Renal pelvis (tissue), 12 donors: ENCODE results near the gene FAM237A. TPM values are rescaled to one million over a fixed set of nuclear protein-coding genes. Genes with fewer than 3 reads are reported as not detected.
A peak's percentile ranks its signal among the peaks of the same experiment; 100 is the strongest.

ENCODE experiments used
- DNase-seq: peaks from one replicate; pipeline ENCODE4 v3.0.0-alpha.2; 2013
- long read RNA-seq, 16 experiments: transcript quantifications; one replicate each; lab custom pipeline, GENCODE V29; 2026
- polyA plus RNA-seq, 3 donors: library from polyadenylated mRNA; unstranded; fragments of 120-200 nt; gene quantifications; one replicate each; pipeline ENCODE4 v1.2.1, GENCODE V29; 2013; ENCODE audit not compliant: insufficient read length in 3 of 3

Gene FAM237A
- not detected for polyA plus RNA-seq
- long read RNA-seq, donor 1 = 0 reads
- long read RNA-seq, donor 2 = 0 reads
- long read RNA-seq, donor 3 = 0 reads
- long read RNA-seq, donor 4 = 0 reads
- long read RNA-seq, donor 5 = 0 reads
- long read RNA-seq, donor 6 = 0 reads
- long read RNA-seq, donor 7 = 0 reads
- long read RNA-seq, donor 8 = 0 reads
- long read RNA-seq, donor 9 = 0 reads
- long read RNA-seq, donor 10 = 0 reads
- long read RNA-seq, donor 11 = 0 reads
- long read RNA-seq, donor 12 = 0 reads
- long read RNA-seq, donor 13 = 0 reads
- long read RNA-seq, donor 14 = 0 reads
- long read RNA-seq, donor 15 = 0 reads
- long read RNA-seq, donor 16 = 0 reads

DNA sequence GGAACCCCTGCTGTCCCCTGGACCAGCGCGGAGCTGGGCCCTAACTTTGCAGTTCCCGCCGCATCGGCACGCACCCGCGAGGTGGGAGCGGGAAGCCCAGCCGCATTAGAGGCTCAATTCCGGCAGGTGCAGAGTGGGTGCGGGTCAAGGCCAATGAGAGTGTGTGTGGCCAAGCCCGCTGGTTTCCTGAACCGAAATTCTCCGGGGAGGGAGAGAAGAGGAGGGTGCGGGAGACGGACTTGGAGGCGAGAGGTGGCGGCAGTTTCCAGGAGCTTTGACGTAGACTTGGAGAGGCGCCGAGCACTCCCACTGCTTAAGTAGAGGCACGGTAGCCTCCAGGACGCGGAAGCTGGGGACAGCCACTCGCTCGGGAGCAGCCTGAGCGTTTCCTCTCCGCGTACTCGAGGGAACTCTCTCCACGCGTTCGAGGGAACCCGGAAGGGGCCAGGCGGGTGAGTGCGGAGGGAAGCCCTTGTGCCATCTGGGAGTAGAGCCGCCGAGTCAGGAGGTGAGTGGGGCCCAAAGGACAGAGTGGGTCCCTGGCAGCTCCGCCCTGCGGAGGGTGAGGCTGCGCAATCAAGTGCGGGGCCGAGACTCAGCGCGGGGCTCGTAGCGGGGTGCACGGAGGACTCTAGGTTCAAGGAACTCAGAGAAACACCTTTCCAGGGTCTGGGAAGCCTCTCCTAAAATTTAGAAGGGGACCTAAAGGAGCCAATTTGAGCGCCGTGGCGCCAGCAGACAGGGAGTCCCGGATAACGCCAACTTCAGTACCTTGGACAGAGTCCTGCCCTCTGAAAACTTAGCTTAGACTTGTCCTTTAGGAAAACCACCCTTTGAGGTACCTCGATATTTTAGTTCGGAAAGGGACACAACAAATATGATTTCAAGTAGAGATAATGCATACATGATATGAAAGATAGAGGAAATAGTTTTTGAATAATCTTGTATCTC, at the start of gene FAM237A:
Gene FAM237A, plus strand, starts transcription at position 413 of the 951 bp plus-strand sequence. CDS start 1,750 bp downstream, outside the sequence.
- DNase-seq = peak; percentile 76

DNA sequence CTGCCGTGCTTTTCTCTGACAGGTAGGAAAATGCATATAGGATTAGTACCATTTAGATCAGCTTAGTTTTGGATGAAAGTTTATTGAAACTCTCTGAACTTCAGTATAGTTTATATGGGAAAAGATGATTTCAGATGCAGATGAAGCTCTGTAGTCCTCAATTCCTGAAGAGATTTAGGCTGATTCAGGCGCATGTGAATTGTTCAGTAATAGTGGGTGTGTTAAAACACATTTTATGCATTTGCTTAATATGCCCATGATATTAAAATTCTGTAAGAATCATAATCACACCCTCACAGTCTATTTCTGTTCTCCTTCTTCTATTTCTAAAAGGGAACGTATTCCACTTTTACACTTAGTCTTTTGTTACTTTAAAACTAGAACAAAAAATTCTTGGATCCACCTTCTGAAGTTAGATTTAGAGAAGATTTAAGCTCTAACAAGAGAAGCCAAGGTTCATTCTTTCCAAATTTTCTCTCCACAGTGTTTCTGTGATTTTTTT, 44.5 kb upstream of the FAM237A start:
- no peak for DNase-seq

DNA sequence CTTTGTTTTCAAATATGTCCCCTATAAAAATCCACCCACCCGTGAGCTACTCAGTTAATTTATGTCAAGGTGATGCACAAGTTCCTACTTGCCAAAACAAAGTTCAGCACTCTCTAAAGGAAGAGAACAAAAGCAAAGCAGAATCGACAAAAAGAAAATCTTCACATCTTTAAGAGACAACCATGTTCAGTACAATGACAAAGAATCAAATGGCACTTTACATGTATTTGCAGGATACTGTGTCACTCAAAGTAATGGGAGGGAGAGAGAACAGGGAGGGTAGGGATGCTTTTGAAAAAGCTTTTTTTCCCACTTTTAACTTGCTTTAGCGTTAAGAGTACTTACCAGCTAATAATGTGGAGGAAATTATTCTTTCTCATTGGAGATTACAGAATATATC, 39.0 kb upstream of the FAM237A start:
- no peak for DNase-seq

DNA sequence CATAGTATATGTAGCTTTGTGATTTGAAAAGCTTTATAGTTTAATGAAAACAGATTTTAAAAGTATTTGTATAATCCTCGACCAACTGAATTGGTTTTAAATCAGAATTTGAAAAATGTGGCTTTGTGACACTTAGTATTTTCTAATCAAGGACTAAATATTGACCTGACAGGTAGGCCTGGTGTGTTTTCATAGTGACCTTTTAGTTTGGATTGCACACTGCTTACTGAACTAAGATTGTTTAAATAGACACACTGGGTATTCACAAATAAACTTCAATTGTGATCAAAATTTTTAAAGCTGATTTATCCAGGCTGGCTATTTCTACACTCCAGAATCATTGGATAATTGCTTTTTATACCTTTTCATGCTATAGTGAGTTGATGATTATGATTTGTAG, 31.8 kb upstream of the FAM237A start:
- DNase-seq = no peak

DNA sequence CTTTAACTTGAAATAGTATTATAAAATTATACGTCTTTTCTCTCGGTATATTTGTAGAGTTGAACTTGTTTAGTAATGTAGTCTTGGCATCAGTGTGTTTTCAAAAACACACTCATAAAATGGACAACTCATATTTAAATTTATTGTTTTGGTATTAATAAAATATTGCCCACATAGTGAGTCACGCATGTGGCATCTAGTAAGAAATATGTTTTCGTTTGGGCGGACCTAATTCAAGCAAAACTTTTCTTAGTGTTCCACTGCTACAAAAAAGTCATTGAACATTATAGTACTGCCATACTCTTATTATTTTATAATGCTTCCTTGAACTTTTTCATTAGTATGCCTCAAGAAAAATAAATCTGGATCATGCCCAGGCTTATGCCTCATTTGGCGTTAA, 31.1 kb upstream of the FAM237A start:
- no peak for DNase-seq

DNA sequence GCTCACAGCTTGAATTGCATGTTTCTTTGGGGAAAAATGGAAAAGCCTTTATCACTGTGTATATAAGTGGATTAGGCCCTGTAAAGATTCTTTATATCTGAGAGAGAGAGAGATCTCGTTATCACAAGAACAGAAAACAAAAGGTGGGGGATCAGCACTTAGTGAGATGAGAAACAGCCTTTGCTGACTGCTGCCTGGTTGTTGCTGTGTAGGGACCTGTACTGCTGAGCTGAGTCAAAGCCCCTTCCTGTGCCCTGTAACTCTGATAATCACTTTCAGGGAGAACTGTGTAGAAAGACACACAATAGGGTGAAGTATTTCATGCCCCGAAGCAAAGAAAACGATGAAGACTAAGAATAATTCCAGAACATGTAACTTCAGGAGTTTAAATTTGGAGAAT, 30.6 kb upstream of the FAM237A start:
- DNase-seq = no peak

DNA sequence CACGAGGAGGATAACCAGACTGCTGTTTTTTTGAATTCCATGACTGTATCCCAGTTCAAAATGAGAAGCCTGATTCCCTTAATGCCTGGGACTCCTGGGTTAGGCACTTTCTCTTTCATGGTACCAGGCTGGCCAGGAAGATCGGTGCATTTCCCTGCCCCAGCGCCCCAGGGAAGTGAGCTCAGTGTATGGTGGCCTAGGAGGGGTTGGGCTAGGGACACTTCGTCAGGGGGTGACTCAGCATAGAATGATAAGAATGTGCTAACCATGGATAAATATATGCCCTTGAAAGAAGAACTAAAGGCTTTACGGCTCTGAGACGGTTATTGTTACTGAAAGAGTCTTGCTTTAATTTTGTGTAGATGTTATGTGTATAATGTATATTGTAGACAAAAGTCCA, 27.5 kb upstream of the FAM237A start:
- no peak for DNase-seq

DNA sequence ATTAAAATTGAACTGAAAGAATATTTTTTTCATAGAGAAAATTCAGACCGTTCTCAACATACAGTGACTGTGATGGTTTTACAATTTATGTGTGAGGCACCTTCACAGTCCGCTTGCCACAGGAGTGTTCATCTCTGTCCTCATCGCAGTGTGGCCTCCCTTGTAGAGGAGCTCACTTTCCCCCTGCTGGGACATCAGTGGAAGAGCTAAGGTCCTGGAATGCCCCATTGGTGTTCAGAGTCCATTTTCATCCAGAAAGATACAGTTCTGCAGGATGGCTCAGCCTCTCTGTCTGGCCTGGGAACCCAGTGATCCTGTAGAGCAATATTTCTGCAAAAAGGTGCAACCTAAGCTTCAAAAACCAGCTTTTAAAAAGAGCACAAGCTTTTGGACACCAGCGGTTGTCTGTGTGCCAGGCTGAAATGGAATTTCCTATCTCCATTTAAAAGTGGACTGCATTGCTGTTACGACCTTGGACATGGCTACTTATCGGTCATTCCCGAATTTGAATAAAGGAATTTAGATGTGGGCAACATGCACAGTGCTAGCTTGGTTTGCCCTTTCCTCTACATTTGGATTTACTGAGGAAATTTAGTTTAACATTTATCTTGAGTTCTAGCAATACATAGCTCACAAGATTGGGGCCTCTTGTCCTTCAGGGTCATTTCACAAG, 26.7 kb upstream of the FAM237A start:
- DNase-seq = no peak

DNA sequence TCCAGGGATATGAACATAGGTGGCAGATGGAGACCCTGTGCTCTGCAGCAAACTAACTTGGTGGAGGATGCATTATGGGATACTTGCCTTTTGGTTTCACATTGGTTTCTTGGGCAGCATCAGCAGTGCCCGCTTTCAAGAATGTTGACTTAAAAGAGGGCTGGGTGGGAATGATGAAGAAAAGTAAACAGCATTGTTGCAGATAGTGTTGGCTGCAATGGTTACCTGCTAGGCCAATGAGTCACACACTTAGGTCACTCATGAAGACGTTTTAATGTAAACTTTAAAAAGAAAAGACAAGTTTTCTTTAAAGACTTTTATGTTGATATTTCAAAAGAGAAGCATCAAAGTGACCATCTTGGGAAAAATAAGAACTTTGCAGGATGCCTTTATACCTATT, 26.1 kb upstream of the FAM237A start:
- no peak for DNase-seq

DNA sequence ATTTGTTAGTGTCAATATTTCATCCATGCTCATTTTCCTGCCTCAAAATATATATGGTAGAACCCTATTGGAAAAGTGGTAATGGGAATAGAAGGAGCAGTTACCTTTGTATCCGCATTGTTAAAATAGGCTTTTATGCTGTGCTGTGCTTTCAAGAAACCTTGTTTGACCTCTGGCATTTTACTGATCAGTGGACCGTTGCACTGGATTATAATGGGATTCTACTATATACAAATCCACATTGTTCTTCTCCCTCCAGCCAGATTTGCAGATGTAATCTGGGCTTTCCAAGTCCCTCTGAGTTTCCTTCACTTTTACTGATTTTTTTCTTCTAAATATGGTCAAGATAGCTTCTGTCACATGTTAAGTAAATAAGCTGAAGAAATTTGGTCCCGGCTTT, 23.3 kb upstream of the FAM237A start:
- DNase-seq = no peak

DNA sequence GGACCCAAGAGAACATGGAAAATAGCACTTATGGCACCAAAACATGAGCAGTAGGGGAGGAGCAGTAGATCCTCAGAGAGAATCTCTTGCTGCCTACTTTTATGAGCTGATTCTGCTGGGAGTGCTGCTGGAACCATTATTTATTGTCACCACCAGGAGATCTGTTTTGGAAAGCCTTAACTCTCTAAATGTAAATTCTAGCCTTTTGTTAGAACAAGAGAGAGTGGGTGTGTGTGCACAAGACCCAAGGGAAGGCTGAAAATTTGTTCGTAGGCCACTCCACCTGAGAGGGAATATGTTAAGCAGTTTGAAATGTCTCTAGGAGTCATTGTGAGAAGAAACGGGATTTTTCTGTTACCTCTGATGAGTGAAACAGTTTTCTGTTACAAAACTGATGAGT, 16.2 kb upstream of the FAM237A start:
- no peak for DNase-seq

DNA sequence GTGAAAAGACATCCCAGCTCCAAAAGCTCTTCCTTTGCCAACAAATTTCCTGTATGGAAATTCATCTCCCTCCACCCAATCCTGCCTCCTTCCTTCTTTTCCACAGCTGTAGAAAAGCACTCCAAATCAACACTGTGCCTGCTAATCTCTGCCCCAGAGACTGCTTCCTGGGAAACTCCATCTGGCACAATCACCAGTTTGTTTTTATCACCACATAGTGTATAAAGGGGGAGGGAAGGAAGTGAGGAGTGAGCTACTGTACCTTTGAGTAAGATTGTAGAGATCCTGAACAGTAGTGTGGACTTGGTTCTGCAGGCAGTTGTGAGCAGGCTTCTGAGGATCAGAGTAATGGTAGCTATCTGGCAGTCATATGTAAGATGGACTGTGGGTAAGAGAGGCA, 14.7 kb upstream of the FAM237A start:
- no peak for DNase-seq

DNA sequence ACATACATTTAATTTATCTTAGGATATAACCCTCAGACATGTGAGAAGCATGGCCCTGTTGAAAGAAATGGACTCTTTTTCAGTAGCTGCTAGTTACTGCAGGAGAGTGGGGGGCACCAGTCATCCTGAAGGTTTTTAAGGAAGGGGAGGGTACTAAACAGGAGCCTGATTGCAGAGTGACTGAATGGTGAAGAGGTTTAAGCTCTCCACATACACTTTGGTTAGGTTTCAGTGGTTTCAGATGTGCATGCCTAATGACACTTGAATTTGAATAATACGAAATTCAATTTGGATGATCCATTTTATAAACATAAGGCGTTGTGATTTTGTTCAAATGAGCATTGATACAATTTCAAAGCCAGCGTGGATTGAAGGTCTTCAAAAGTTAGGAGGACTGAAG, 10.9 kb upstream of the FAM237A start:
- DNase-seq = no peak

DNA sequence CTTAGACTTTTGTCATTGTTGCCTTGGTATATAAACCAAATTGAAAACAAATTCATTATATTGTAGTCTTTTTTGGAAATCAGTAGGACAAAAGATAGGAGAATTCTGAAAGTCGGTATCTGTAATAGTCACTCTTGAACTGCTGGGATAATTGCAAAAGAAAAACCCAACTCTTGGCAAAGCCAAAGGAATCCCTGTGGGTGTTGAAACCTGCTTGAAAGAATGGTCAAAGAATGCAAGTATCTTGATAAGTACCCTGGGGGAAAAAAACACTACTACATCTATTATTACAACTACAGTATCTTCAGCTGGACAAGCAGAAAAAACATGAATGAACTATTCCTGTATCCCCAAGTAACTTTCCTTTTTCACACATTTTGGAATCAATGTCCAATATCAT, 7.3 kb upstream of the FAM237A start:
- no peak for DNase-seq

DNA sequence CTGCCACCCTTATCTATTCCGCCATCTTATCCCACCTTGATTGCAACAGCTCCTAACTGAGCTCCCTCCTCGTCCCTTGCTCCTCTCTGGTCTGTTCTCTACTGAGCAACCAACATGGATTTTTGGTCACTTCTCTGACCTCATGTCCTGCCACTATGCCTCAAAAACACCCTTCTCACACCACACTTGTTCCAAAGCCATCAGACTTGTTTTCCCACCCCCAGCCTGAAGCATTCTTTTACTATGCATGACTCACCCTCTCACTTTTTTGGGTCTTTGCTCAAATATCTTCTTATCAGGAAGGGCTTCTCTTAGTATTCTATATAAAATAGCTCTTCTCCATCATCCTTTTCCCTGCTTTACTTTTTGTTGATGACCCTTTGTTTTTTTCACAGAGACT, 2.7 kb upstream of the FAM237A start:
- no peak for DNase-seq

DNA sequence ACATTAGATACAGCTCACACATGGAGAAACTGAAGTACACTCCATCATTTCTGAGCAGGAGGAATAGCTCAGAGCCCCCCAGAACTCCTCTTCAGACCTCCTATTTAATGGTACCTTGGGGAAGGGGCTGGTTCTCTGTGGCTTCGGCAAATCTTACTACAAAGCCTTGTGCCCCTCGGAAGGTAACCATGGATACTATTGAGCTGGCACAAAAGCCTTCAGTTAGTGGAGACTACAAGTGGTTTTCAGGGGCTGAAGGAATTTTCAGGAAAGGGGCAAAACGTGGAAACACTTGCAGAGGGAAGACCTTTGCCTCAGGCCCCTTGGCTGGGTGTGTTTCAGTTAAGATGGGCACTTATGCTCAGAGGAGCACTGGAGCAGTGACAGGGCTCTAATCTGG, 1.1 kb upstream of the FAM237A start:
- no peak for DNase-seq

DNA sequence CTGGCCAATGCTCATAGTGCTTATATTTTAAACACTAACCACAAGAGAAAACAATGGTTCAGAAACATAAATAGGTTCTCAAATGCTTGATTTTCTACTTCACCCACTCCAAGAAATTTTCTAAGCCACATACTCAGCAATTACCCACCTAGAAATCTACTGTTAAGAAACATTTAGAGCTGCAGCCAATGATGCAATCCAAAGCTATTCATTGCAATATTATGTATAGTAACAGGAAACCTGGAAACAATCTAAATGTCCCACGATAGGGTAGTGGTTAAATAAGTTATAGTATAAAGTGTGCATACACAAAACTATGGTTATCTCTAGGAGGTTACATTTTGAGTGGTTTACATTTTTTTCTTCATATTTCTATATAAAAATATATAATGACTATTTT, 5.7 kb downstream of the FAM237A start:
- no peak for DNase-seq

DNA sequence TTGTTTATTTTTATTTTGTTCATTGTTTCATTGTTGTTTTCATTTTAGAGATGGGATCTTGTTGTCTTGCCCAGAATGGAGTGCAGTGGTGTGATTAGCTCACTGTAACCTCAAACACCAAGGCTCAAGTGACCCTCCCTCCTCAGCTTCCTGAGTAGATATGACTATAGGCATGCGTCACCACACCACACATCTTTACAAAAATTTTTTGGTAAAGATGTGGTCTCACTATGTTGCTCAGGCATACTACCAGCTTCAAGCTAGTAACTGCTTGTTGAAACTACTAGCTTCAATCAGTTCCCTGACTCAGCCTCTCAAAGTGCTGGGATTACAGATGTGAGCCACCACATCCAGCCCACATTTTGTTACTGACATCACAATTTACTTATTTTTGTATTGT, 14.8 kb downstream of the FAM237A start:
- DNase-seq = no peak

DNA sequence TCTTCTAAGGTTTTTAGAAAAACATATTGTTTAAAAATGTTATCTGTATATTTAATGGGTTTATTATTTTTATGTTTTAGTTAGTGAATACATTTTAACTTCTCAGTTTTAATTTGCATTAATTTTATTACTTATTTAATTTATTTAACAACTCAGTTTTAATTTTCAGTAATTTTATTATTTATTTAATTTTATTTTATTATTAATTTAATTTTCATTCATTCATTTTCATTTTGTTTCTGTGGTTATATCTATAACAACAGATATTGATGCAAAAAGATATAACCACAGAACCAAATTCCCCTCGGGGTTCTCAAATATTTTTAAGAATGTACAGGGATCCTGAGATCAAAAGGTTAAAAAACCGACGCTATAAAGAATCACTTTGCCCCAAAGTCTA, 23.0 kb downstream of the FAM237A start:
- no peak for DNase-seq

DNA sequence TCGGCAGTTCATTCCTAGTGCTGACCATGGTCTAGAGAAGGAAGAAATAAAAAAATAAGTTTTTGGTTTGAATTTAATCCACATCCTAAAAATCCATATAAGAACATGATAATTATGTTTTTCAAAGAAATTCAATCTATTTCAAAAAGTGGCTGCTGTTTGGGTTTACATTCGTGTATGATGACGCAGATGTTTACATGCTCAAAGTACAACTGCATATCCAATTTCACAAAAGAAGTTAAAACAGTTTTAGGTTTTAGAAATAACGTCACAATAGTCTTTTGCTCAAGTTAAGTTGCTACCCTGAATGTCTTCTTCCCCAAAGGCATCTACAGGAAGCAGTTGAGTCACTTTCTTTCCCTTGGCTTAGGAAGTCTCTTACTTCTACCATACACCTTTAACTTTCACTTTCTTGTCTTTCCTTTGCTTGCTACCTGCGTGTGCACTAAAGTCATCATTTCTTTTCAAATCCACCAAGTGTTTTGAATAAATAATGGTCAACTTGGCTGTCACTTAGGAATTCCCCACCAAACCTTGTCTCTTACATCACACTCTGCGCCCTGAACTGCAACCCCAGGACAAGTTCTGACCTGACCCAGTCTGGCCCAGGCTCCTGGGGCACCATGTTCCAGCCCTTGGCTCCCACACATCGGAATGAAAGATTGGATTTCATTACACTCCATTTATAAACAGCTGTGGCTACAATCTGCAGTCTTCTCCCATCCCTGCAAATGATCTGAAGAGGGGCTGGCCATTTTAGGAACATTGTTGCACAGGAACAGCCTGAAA, 28.4 kb downstream of the FAM237A start:
- DNase-seq = no peak

DNA sequence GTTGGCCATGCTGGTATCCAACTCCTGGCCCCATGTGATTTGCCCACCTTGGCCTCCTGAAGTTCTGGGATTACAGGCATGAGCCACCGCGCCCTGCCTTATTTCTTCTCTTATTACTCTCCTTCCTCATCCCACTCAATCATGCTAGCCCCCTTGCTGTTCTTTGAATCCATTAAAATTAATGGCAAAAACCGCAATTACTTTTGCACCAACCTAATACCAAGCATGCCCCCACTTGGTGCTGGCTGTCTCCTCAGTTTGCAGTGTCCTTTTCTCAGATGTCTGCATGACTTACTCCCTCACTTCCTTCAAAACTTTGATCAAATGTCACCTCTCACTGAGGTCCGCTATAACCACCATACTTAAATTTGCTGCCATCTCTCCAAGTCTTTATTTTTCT, 41.3 kb downstream of the FAM237A start:
- no peak for DNase-seq

DNA sequence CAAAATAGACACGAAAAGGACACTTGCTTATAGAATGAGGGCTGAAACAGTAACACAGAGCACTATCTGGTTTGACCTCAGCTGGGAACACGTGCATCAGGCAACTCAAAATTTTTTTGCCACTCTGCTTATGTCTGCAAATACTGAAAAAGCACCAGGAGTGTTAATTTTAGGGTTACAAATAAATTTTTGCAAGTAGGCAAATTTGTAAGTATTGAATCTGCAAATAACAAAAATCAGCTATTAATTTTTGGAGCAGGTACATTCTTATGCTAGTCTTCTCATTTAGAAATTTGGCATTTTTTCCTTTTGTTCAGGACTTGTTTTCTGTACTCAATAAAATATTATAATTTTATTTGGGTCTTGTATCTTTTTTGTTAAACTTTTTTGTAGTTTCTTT, 46.2 kb downstream of the FAM237A start:
- no peak for DNase-seq
